NCI-H146 (cell line): ENCODE results near the gene BPIFB1.
A peak's percentile ranks its signal among the peaks of the same experiment; 100 is the strongest.

Experiments
- DNase-seq: peaks from one replicate; lab custom pipeline; 2025; lab: John Stamatoyannopoulos, UW

BPIFB1 gene

GRCh38 chr20:33273117-33273851 is 9.7 kb upstream of the BPIFB1 start:
- DNase-seq, result no peak

DNA sequence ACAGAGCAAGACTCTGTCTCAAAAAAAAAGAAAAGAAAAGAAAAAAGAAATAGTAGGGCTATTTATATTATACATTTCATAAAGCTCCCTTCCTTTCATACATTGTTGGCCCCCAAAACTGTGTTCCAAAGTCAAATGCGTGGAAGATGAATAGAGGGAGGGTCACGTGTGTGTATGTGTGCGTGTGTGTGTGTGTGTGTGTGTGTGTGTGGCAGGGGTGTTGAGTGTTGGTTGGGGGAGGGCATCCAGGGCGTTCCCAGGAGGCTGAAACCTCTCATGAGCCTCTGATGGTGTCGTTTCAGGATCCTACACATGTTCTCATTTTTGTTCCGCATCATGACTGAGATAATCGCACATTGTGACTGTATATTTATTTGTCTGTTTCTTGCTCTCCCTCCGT is 7.8 kb upstream of the BPIFB1 start:
- DNase-seq, result no peak

DNA sequence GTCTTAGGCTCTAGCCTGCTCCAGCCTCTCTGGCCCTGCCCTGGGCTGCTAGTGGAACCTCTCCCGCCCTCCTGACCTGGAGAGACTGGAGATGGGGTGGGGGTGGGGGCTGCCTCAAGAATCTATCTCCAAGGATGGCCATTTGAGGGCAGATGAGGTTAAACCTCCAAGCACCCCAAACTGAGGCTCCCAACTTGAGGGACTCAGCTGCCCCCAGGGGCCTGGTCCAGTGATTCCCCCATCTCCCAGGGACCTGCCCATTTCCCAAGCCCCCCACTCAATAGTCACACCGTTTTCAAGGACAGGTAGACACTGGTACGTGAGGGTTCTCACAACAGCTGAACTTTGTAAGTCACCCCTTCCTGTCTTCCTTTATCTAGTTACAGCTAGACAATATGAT is 7.1 kb upstream of the BPIFB1 start:
- DNase-seq, result no peak

DNA sequence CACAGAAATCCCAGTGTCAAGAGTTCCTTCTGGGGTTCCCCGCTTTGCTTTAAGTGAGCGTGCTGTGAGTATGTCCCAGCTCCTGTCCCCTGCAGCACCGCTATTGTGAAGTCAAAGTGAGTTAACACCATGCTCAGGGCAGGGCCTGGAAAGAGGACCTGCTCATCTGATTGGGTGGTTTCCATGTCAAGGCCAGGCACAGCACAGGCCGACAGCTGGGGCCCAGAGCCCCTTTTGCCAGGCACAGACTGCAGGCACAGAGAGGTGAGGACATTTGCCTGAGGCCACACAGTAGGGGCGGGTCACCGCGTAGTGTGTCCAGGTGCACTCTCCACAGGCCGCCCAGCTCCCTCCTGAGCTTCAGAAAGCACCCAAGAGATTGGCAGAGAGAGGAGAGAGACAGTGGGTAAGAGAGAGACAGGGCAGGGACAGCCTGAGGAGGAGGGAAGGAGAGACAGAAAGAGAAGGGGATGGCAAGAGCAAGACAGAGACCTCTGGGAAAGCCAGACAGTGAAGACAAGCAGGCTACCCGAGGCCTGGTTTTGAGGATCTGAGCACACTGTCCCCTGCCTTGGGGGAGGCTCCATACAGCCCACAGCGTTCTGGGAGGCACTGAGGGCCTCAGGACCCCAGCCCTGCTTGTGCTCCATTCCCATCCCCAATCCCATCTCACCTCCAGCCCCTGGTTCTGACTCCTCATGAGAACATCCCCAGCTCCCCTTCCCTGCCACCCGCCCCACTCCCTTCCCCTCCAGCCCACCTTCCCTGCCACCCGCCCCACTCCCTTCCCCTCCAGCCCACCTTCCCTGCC is 6.5 kb upstream of the BPIFB1 start:
- DNase-seq, result no peak

GRCh38 chr20:33277471-33278441 is 5.3 kb upstream of the BPIFB1 start:
- no peak for DNase-seq

DNA sequence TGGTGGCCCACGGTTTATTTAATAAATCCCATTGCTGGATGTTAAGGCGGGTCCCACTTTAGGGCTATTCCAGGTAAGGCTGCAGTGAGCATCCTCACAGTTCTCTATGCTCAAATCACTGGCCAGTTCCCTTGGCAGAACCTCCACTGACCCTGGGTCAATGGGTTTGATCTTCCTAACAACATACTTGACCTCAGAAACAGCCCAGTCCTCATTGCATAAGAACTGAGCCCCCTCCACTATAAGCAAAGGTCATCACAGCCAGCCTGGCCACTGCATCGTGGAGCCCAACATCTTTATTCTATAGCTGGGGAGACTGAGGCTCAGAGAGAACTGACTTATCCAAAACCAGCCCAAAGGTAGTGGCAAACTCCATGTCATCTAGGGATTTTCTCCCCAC is 4.3 kb upstream of the BPIFB1 start:
- DNase-seq, result no peak

GRCh38 chr20:33279261-33279910 is 3.6 kb upstream of the BPIFB1 start:
- no peak for DNase-seq

DNA sequence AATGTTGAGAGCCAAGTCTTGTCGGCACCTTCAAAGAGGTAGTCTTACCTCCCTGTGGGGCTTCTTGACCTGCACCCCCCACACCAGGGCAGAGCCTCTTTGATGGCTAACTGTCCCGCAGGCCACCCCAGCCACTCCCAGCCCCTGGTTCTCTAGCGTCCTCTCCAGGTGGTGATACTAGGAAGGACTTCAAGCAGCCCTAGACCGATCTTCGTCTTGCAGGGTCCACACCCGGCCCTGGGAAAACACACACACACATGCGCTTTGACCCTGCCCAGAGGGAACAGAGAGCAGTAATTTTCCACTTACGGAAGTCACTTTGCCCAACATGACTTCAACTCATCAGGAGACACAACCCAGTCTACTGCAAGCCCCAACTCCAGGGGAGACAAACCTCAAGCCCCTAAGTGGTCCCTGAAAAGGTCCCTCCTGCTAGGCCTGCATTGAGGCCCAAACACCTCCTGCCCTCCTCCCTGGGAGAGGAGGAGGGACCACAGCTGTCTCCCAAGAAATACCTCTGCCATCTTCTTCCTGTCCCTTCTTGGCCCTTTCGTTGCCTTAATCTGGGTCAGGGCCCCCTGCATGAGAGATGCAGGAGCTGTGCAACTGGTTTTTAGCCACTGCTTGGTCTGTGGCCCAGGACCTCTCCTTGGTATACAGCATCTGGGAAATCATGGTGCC is 2.9 kb upstream of the BPIFB1 start:
- DNase-seq, result no peak

GRCh38 chr20:33280775-33281174 is 2.2 kb upstream of the BPIFB1 start:
- DNase-seq, result no peak

DNA sequence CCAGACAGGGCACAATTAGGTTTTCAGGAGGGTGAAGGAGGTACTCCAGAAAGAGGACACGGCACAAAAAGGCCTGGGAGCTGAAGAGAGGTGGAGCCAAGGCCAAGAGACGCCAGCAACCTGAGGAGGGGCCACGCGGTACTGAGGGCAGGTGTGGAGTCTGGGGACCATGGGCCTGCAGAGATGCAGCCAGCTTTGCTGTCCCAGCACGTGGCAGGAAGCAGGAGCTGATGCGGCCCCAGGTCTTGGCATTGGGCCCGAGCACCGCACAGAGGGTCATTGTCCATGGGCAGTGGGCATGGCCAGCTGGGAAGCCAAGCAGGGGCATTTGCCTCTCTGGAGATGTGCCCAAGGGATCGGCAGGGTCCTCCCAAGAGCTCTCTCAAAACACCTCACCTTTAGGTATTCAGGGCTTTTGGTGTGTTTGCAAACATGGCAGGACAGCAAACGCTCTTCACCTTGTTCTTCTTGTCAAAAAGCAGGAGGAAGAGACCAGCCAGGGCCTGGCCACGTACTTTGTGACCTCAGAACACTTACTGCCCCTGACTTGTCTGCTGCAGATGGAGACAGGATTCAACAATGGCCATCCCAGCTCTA is 1.4 kb upstream of the BPIFB1 start:
- no peak for DNase-seq

GRCh38 chr20:33282196-33282934 is 649 bp upstream of the BPIFB1 start:
- no peak for DNase-seq

GRCh38 chr20:33284284-33284683 is 1.3 kb downstream of the BPIFB1 start:
- DNase-seq, result no peak

- DNase-seq, result no peak
Observed at GRCh38 chr20:33284937-33285336, 1.9 kb downstream of the BPIFB1 start.

DNA sequence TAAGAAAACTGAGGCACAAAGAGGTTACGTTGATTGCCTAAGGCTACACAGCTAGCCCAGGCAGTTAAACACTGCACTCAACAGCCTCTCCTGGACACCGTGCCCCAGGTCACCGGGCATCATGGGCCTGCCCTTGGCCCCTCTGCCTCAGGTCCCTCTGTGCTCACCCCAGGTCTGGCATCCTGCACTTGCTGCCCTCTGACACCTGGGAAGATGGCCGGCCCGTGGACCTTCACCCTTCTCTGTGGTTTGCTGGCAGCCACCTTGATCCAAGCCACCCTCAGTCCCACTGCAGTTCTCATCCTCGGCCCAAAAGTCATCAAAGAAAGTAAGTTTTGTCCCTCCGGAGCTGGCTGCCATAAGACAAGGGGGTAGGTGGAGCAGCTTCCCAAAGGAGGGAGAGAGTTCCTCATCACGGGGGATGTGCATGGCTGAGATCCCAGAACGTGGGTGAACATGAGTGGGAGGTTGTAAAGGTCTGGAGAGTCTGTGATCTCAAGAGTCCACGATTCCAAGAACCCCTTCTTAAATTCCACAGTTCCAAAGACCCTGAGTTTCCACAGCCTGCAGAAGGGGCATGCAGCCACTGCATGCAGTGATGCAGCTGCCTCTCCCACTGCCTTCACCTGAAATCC is 3.0 kb downstream of the BPIFB1 start:
- DNase-seq, result no peak

- no peak for DNase-seq
Observed at GRCh38 chr20:33287884-33288283, 4.9 kb downstream of the BPIFB1 start.

GRCh38 chr20:33290852-33291251 is 7.8 kb downstream of the BPIFB1 start:
- DNase-seq, result no peak

GRCh38 chr20:33291416-33291815 is 8.4 kb downstream of the BPIFB1 start:
- no peak for DNase-seq

DNA sequence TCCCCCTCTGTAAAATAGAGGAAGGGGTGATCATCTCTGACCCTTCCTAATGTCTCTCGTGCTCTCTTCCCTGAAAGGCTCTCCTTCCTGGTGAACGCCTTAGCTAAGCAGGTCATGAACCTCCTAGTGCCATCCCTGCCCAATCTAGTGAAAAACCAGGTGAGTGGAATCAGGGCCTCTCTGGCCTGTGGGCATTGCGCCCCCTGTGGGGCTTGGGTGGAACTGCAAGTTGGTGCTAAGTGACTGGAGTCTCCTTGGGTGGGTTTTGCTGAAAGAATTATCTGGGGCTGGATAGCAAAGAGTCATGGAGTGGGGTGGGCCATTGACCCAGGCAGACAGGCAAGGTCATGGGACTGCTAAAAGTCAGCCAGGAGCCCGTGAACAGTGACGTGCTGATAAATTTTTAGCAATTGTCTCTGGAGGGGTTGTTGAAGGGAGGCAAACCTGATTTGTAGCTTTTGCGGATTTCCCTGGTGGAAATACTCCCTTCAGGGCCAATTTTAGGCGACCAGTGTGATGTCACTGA is 8.9 kb downstream of the BPIFB1 start:
- DNase-seq, result peak; percentile 44

- DNase-seq, result no peak
Observed at GRCh38 chr20:33296206-33296605, 13.2 kb downstream of the BPIFB1 start.
